Cardiac septum (tissue), 1 donor: Measurements from ENCODE around the gene SLC39A9. TPM values are rescaled to one million over a fixed set of nuclear protein-coding genes. Genes with fewer than 3 reads are reported as not detected.
"Not testable (repeated sequence)": the region's sequence is repeated elsewhere in the genome, so short reads cannot be mapped to it uniquely, and the experiment has no call there.

Experiments
- DNase-seq: peaks from one replicate; pipeline ENCODE4 v3.0.0-alpha.2; 2020; ENCODE audit warnings: low spot score
- intact Hi-C: fragments of 100-400 bp; cut with DNase I; formaldehyde crosslinking; loops from one replicate; pipeline ENCODE4 v1.14.0; 2022
- total RNA-seq: library from RNA; stranded (reverse); fragmentation: NEBNext Ultra II Directional; extraction: Animal tissue kit (Norgen Biotek cat#: 25700); gene quantifications from one replicate; pipeline ENCODE4 v1.2.1, GENCODE V29; 2021
- donor health status: DM: no; HTN: no; CAD: no.

Gene SLC39A9
- total RNA-seq, 1 donor from 2014 or later = 24.4 TPM

- no peak for DNase-seq
- intact Hi-C loops = loop anchor here (10.0 kb wide), 1 partner anchor 340 kb away; no protein-coding TSS in a partner anchor
Measured at GRCh38 chr14:69464379-69464778, 65.9 kb downstream of the SLC39A9 start.

DNA sequence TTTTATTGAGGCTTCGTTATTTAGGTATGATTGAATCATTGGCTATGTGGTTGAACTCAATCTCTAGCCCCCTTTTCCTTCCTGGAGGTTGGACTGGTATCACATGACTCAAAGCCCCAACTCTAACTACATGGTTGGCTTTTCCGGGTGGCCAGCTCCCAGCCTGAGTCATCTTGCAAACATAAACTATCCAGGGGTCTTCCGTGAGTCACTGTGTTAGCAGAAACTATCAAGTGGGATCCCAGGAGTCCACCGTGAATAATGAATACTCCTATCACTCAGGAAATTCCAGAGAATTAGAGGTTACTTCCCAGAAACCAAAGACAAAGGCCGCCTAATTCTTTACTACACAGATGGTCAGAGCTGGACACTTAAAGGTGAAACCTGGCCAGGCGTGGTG lies 66.3 kb downstream of the SLC39A9 start:
- DNase-seq = no peak
- intact Hi-C loops = loop anchor here (10.0 kb wide), 1 partner anchor 340 kb away; no protein-coding TSS in a partner anchor

DNA sequence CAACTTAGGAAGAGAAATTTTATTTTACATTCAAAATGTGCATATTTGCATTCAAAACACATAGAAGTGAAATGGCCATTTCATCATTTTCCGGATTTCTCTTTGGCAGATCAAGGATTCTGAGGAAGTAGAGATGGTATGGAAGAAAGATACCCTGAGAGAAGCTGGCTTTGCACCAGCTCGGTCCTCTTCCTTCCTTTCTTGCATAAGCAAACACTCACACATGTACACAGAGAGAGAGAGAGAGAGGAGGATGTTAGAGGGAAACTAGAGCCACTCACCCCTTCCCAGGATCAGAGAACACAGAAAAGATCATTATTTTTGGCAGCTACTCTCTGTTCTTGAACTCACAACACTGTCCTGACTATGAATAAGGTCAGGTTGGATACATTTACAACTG lies 70.5 kb downstream of the SLC39A9 start:
- DNase-seq = no peak
- intact Hi-C loops = loop anchor here (10.0 kb wide), 1 partner anchor 344 kb away; no protein-coding TSS in a partner anchor

DNA sequence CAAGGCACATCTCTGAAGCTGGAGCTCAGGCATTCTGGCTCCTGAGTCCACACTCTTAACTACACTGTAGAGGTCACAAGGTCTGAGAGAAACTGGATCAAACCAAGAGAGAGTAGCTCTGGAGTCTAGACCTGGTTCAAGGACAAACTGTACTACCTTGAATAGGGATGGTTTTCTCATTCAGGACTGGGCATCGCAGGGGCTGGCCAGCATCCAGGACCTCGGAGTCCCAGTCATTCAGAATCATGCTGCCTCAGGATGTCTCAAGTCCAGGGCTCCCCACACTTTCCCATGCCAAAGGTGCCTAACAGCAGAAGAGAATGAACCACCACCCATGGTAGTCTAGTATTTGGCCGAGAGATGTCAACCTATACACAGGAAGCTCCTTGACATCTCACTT lies 72.9 kb downstream of the SLC39A9 start:
- DNase-seq = no peak
- intact Hi-C loops = no loop called here

DNA sequence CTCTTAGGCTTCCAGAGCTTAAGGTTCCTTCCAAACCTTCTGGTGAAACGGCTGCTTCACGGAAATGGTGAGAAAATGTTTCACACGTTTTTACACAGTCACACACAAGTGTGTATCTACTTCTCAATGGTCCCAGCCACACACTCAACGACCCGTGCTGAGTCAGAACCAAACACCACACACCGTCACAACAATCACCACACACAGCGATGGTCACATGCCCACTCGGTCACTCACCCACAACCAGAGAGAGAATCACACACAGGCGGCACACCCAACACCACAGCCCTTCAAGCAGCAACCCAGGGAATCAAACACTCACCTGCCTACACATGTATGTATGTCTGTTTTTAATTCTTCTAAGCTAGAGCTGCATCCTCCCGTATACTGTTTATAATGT lies 73.4 kb downstream of the SLC39A9 start:
- intact Hi-C loops = no loop called here
- DNase-seq = no peak

DNA sequence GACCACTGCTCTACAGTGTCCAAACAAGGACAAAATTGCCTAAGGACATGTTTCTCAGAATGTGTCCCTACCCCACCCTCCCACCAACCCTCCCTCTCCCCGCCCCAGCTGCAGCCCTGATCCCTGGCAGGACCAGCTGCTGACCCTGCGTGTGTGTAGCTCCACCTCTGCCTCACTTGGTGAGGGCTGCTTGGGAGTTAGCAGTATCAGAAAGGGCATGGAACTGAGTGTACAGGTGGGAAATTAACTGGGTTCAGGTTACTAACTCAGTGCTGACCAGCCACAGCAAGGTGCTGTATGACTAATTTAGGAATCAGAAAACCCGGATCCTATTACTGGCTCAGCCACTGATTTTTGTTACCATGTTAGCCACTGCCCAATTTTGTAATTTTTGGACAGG lies 74.8 kb downstream of the SLC39A9 start:
- no peak for DNase-seq
- intact Hi-C loops = no loop called here

DNA sequence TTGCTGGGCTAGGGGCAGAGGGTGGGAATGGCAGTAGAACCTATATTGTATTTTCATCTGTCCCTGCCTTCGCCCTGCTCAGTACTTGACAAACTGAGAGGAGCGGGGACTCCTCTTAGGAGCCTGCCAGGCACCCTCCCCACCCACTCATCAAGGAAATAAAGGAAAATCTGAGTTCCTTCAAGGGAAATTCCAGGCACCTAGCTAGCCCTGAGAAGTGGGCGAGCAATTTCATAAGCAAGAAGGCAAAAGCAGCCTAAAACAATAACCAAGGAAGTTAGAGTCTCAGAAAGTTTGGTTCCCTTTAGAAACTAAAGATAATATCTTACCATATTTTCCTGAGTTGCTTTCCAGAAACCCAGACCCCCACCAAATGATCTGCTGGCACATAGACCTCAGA lies 75.5 kb downstream of the SLC39A9 start:
- intact Hi-C loops = no loop called here
- DNase-seq = no peak

GRCh38 chr14:69475194-69475818 lies 76.8 kb downstream of the SLC39A9 start:
- intact Hi-C loops = no loop called here
- DNase-seq = no peak

GRCh38 chr14:69476824-69477450 lies 78.4 kb downstream of the SLC39A9 start:
- intact Hi-C loops, DNase-seq: not testable (repeated sequence)

DNA sequence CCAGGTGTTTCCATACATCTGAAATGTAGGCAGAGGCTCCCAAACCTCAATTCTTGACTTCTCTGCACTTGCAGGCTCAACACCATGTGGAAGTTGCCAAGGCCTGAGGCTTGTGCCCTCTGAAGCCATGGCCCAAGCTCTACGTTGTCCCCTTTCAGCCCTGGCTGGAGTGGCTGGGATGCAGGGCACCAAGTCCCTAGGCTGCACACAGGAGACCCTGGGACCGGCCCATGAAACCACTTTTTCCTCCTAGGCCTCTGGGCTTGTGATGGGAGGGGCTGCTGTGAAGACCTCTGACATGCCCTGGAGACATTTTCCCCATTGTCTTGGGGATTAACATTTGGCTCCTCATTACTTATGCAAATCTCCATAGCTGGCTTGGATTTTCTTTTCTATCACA lies 79.6 kb downstream of the SLC39A9 start:
- intact Hi-C loops, DNase-seq: not testable (repeated sequence)

DNA sequence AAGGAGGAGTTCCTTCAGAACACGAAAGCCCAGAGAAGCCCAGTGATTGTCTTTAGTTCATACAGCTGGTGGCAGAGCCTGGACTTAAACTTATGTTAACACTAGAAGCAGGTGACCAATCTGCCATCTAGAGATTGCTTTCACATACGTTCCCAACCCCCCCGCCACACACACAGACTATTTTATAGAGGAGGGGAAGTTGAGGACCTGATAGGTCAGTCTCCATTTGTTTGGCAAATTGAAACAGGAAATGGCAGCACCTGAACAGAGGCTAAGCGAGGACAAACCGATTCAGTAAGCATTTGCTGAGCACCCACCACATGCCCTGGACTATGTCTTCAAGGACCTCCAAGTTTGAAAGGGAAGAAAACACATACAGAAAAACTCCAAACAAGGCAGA lies 81.2 kb downstream of the SLC39A9 start:
- intact Hi-C loops = no loop called here
- no peak for DNase-seq

- intact Hi-C loops = no loop called here
- DNase-seq = no peak
Measured at GRCh38 chr14:69480136-69480535, 81.6 kb downstream of the SLC39A9 start.

DNA sequence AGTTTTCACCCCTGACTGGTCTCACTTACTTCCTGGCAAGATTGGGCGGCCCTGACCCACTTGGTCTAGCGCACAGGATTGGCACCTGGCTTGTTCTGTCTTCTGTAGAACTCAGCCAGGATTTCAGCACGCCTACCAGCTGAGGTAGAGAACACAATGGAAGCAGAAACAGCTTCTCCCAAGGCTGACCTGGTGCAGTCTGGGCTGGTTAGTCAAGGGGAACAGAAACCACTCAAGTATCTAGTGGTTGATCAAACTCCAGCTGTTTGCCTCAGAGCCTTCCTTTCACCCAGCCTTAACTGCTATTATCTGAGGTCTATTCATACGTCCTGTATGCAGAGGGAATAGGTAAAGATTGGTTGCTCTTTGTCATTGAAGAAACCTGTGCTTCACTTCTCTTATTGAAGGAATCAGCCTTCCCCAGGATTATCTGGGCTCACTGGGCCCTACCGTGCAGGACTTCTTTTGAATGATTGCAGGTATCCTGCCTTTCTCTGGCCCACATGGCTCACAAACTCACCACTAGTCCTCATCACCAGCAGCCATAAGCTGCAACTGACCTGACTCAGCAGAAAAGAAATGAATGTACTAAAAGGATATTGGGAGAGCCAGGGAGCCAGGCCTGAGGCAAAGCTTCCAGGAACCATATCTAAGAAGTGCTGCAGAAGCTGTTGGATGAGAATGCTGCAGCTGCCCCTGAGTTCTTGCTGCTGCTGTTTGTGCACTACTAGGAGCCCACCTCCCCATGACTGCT lies 83.5 kb downstream of the SLC39A9 start:
- intact Hi-C loops = no loop called here
- peak; percentile 56 for DNase-seq

DNA sequence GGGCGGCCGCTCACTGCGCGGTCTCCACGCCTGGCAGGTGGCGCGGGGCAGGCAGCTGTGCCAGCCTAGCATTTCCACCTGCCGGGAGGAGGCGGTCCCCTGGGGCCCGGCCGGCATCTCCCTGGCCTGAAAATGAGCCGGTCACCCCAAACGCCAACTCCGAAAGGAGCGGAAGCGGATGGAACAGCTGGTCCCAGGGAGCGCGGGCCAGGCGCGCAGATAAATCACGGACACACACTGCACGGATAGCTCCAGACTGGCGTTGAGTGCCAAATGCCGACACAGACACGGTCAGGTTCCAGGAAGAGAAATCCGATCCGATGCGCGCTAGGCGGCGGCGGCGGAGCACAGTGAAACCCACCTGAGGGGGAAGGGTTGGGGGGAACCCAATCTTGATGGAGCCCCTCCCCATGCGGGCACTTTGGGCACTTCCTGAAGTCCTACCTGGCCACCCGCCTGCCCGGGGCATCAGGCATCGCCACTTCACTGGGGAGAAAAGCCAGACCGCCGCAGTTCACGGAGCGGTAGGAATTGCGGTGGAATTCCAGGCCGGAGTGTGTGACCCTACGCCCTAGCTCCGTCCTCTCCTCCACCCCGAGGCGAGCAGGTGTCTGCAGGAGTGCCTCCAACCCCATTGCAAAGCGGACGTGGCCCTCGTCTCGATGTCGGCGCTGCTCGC lies 85.4 kb downstream of the SLC39A9 start:
- peak; percentile 72 for DNase-seq
- intact Hi-C loops = no loop called here

DNA sequence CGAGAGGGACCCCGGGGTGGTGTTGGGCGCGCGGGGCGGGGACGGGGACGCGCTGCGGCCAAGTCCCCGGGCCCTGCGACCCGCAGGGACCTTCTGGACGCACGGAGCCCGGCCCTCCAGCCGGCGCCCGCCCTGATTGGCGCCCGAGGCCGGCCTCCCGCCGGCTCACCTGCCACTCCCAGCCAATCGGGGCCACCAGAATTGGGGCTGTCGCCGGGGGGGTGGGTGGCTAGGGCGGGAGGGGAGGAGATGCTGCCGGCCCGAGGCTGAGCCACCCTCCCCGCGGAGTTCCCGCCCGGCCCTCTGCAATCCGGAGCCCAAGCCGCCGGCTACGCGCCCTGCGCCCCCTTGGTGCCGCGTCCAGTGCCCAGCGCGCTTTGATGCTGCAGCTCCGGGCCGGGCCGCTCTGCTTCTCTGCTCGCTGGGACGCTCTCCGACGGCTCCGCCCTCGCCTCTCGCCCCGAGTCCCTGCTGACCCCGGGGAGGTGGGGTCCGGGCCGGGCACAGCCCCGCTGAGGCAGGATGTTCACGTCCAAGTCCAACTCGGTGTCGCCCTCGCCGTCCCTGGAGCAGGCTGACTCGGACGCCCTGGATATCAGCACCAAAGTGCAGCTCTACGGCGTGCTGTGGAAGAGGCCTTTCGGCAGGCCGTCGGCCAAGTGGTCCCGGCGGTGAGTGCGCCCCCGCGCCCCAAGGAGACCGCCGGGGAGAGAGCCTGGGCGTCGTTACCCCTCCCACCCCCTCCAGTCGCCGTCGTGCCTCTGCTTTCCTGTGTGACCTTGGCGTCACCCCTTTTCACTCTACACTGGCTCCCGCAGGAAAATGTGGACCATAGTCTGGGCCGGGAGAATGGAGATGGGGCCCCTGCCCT lies 86.2 kb downstream of the SLC39A9 start, which contains the start of gene PLEKHD1:
PLEKHD1 (plus strand) TSS at position 285 of the 871 bp plus-strand sequence; CDS start at position 523, 238 bp downstream.
- intact Hi-C loops = no loop called here
- DNase-seq = peak; percentile 68

GRCh38 chr14:69485315-69485660 lies 86.8 kb downstream of the SLC39A9 start:
- peak; percentile 68 for DNase-seq
- intact Hi-C loops = no loop called here

DNA sequence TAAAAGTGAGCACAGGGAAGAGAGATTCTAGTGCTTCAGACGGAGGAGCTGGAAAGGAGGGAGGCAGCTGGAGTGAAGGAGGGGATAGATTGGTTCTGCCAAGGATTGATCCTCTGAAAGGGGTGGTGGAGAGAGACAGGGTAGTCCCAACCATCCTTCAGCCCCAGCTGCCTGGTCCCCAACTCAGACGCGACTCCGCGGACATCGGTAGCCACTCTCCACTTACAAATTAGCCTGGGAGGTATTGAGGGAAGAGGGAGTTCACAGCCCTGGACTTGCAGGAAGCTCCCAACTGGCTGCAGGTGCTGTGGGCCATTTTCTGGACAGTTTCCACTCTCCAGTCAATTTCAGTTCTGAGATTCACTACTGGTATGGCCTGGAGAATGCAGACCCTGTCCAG lies 87.2 kb downstream of the SLC39A9 start:
- peak; percentile 59 for DNase-seq
- intact Hi-C loops = no loop called here

GRCh38 chr14:69487226-69487625 lies 88.7 kb downstream of the SLC39A9 start:
- peak; percentile 61 for DNase-seq
- intact Hi-C loops = no loop called here

GRCh38 chr14:69487771-69488170 lies 89.3 kb downstream of the SLC39A9 start:
- intact Hi-C loops = no loop called here
- peak; percentile 47 for DNase-seq
